A549 treated with CpdA at 1 μM for 4 hours (cell line): ENCODE data around the gene TRIM4. TPM values are rescaled to one million over a fixed set of nuclear protein-coding genes. Genes with fewer than 3 reads are reported as not detected.

Experiments used
- total RNA-seq: library from RNA; stranded (reverse); fragments of 200-300 nt; extraction: Qiagen RNA extraction; gene quantifications from 5 replicates; pipeline ENCODE4 v1.2.3, GENCODE V29; 2022; ENCODE audit warnings: low read depth

TRIM4 gene
- total RNA-seq, result 25.5 to 27.8 TPM (median 26.6 TPM) in 5 replicates

GRCh38 chr7:99918959-99919813, at the start of gene TRIM4:
Gene TRIM4, minus strand, starts transcription at chr7:99919530. Its CDS starts 129 bp downstream, at chr7:99919401.

GRCh38 chr7:99928994-99929729, 9.8 kb upstream of the TRIM4 start, which contains the start of gene GJC3:
Gene GJC3, minus strand, starts transcription at chr7:99929620. Its CDS starts 0 bp downstream, at chr7:99929620.

GRCh38 chr7:99876933-99877332, 42.4 kb downstream of the TRIM4 start, which contains the start of gene OR2AE1:
Gene OR2AE1, minus strand, starts transcription at chr7:99877033. Its CDS starts 0 bp downstream, at chr7:99877033.

Other genes with a start within 250 kb of the TRIM4 start
- 1.4 to 1.9 TPM (median 1.6 TPM) in 5 replicates for gene CYP3A5, start 239.5 kb downstream of the TRIM4 start, total RNA-seq
- not detected in 5 replicates for gene CYP3A7, start 184.3 kb downstream of the TRIM4 start, total RNA-seq
- gene CYP3A4, start 135.3 kb downstream of the TRIM4 start, total RNA-seq, result not detected in 5 replicates
- not detected in 5 replicates for gene CYP3A43, start 91.5 kb downstream of the TRIM4 start, total RNA-seq
- not detected in 5 replicates for gene OR2AE1, start 42.5 kb downstream of the TRIM4 start, total RNA-seq
- gene GJC3, start 10.1 kb upstream of the TRIM4 start, total RNA-seq, result 0.15 to 0.27 TPM (median 0.19 TPM) in 5 replicates
- gene AZGP1, start 56.5 kb upstream of the TRIM4 start, total RNA-seq, result not detected in 5 replicates
- gene ZKSCAN1, start 96.1 kb upstream of the TRIM4 start, total RNA-seq, result 6.6 to 11.3 TPM (median 9.3 TPM) in 5 replicates
- 10.0 to 12.2 TPM (median 10.5 TPM) in 5 replicates for gene ZSCAN21, start 130.2 kb upstream of the TRIM4 start, total RNA-seq
- 17.8 to 24.8 TPM (median 18.8 TPM) in 5 replicates for gene ZNF3, start 162.2 kb upstream of the TRIM4 start, total RNA-seq
- gene COPS6, start 169.4 kb upstream of the TRIM4 start, total RNA-seq, result 148 to 197 TPM (median 177 TPM) in 5 replicates
- 241 to 254 TPM (median 244 TPM) in 5 replicates for gene MCM7, start 181.9 kb upstream of the TRIM4 start, total RNA-seq
- 14.2 to 17.9 TPM (median 16.1 TPM) in 5 replicates for gene AP4M1, start 182.1 kb upstream of the TRIM4 start, total RNA-seq
- 60.0 to 70.6 TPM (median 68.0 TPM) in 5 replicates for gene TAF6, start 199.8 kb upstream of the TRIM4 start, total RNA-seq
- 10.7 to 13.0 TPM (median 12.0 TPM) in 5 replicates for gene CNPY4, start 200.1 kb upstream of the TRIM4 start, total RNA-seq
- 2.5 to 3.5 TPM (median 2.9 TPM) in 5 replicates for gene MBLAC1, start 207.4 kb upstream of the TRIM4 start, total RNA-seq
- 157 to 193 TPM (median 181 TPM) in 5 replicates for gene LAMTOR4, start 229.4 kb upstream of the TRIM4 start, total RNA-seq
- 11.9 to 15.5 TPM (median 13.2 TPM) in 5 replicates for gene TRAPPC14, start 239.2 kb upstream of the TRIM4 start, total RNA-seq
- gene GAL3ST4, start 249.1 kb upstream of the TRIM4 start, total RNA-seq, result 0.07 to 0.08 TPM in 2 of 5 replicates, not detected in the others